H7 (cell line): ENCODE results near the gene TTC39B. TPM values are rescaled to one million over a fixed set of nuclear protein-coding genes. Genes with fewer than 3 reads are reported as not detected.

Experiments
- DNase-seq: peaks from one replicate; pipeline ENCODE4 v3.0.0; 2012
- H3K27me3 ChIP-seq: 2 replicates; pipeline ENCODE4 v1.6.0; 2011; ENCODE audit warnings: mild to moderate bottlenecking, low read length; ENCODE audit not compliant: control insufficient read depth, insufficient read depth
- H3K36me3 ChIP-seq: replicated peaks from 2 replicates; pipeline ENCODE4 v1.5.1; 2011; ENCODE audit warnings: low read length; ENCODE audit not compliant: control insufficient read depth, insufficient read depth
- H3K4me3 ChIP-seq: 2 replicates; pipeline ENCODE4 v1.5.1; 2011; ENCODE audit warnings: low read depth, mild to moderate bottlenecking, control low read depth, low read length, moderate library complexity; ENCODE audit not compliant: insufficient read depth
- total RNA-seq: library from RNA; depleted of rRNA; stranded (reverse); fragments of >200 nt; shearing (Covaris generic); gene quantifications from 2 replicates; pipeline ENCODE4 v1.2.3, GENCODE V29; 2014

Gene TTC39B
- total RNA-seq, 1 experiment from 2014 or later = 9.0 TPM

DNA sequence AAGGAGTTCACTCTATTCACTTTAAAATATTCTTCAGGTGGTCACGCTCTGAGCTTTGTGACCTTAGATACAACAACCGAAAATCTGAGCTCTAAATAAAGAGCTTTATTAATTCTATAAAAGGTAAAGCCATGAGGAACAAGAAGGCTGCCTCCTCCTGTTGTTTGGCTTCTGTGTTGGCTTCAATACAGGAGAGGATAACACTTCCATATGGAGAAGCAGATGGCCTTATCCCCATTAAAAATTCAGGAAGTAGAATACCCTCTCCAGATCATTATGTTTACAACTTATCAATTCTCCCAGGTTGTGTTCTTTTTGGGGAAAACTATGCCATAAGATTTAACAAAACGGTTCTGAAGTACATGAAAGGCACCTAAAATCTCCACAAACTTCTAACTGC lies 128.4 kb downstream of the TTC39B start:
- no peak overlapping the region for H3K4me3 ChIP-seq
- H3K27me3 ChIP-seq = no peaks in the 10 kb centered on the region
- no peak for DNase-seq
- H3K36me3 ChIP-seq = no peaks in the 10 kb centered on the region

DNA sequence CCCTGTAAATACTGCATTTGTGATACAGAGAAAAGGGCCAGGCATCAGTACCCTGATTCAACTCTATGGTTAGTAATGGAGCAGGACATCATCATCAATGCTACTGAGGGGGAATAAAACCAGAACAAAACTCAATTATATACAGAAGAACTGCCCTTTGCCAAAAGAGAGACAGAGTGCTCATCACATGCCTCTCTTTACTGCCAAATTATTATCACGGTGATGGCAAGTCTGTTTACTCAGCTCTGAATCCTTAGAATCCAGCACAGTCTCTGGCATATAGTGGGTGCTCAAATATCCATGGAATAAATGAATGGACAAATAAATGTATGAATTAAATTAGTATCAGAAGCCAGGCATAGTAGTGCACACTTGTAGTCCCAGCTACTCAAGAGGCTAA lies 130.2 kb downstream of the TTC39B start:
- no peak overlapping the region for H3K4me3 ChIP-seq
- no peak for DNase-seq
- no peaks in the 10 kb centered on the region for H3K36me3 ChIP-seq
- H3K27me3 ChIP-seq = no peaks in the 10 kb centered on the region

DNA sequence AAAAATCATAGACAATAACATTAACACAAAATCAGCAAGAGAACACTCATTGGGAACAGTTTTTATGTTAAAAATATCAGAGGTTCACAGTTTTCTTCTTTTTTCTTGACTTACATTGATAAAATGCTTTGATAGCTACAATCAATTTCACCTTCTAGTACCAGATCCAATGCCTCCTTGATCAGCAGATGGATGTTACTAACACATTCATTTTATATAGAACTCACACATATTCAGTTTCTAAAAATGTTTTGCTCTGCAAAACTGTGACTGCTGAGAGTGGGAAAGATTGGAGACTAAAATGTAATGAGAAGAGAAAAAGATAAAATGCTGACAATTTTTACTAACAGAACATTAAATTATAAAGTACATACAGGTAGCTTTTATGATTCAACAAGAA lies 143.1 kb downstream of the TTC39B start:
- DNase-seq = no peak
- H3K27me3 ChIP-seq = no peaks in the 10 kb centered on the region
- no peaks in the 10 kb centered on the region for H3K36me3 ChIP-seq
- no peak overlapping the region for H3K4me3 ChIP-seq

DNA sequence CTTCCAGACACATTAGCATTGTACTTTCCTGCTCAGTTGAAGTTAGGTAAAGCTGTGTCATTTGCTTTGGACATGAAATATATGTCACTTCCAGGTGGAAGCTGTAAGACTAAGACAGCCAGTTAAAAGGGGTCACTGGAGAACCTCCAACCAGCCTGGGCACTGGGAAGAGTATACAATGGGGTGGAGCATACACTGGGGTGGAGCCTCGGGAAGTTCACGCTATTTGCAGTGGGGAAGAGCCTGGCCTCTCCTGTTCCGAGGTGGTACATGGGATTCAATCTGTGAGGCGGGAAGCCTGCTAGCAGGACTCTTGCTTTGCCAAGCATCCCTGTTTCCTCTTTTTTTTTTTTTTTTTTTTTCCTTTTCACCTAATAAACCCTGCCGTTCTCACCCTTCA lies 145.3 kb downstream of the TTC39B start:
- no peaks in the 10 kb centered on the region for H3K36me3 ChIP-seq
- H3K27me3 ChIP-seq = no peaks in the 10 kb centered on the region
- DNase-seq = no peak
- H3K4me3 ChIP-seq = no peak overlapping the region

DNA sequence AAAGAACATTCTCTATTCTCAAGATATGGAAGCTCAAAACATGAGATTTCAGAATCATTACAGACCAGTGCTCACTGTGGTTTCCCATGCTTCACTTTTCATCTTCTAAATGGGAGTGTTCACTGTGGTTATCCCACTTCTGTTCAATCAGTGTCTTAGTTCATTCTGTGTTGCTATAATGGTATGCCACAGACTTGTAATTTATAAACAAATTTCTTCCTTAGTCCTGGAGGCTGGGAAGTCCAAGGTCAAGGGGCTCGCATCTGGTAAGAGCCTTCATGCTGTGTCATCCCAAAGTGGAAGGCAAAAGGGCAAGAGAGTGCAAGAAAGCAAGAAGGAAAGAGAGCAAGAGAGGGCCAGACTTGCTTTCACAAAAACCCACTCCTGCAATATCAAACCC lies 146.3 kb downstream of the TTC39B start:
- DNase-seq = no peak
- H3K27me3 ChIP-seq = no peaks in the 10 kb centered on the region

GRCh38 chr9:15158064-15158463 lies 149.0 kb downstream of the TTC39B start:
- Histone ChIP-seq H3K36me3 (no peaks in the 10 kb centered on the region), H3K4me3 (no peak overlapping the region), H3K27me3 (no peaks in the 10 kb centered on the region)
- no peak for DNase-seq

More for the DNA sequence above, 146.3 kb downstream of the TTC39B start:
- Histone ChIP-seq H3K4me3 (no peak overlapping the region), H3K36me3 (no peaks in the 10 kb centered on the region)

- DNase-seq = no peak
- H3K4me3 ChIP-seq = no peak overlapping the region
- no peaks in the 10 kb centered on the region for H3K36me3 ChIP-seq
- H3K27me3 ChIP-seq = no peaks in the 10 kb centered on the region
These were observed 149.6 kb downstream of the TTC39B start for GRCh38 chr9:15157381-15157780.

GRCh38 chr9:15156241-15156640 lies 150.8 kb downstream of the TTC39B start:
- Histone ChIP-seq H3K4me3 (no peak overlapping the region), H3K36me3 (no peaks in the 10 kb centered on the region), H3K27me3 (no peaks in the 10 kb centered on the region)
- no peak for DNase-seq

GRCh38 chr9:15155826-15156225 lies 151.2 kb downstream of the TTC39B start:
- no peak for DNase-seq
- Histone ChIP-seq H3K27me3 (no peaks in the 10 kb centered on the region), H3K4me3 (no peak overlapping the region), H3K36me3 (no peaks in the 10 kb centered on the region)

GRCh38 chr9:15155323-15155722 lies 151.7 kb downstream of the TTC39B start:
- H3K27me3 ChIP-seq = no peaks in the 10 kb centered on the region
- H3K4me3 ChIP-seq = no peak overlapping the region
- H3K36me3 ChIP-seq = no peaks in the 10 kb centered on the region
- DNase-seq = no peak

DNA sequence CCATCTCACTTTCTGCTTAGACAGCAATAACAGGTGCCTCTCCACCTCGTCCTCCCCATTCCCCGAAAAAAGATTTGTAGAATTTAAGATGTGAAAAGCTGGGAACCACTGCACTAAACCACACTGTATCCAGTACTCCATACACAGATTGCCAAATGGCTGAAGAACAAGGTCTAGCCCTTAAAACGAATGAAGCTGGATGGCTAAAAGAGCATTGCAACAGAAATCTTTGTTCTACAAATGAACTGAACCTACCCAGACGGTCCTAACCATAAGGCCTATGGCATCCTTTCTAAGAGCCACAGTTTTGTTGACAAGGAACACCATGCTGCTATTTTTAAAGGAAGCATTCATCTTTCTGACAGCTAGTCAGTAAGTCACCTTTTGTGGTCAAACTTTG lies 152.3 kb downstream of the TTC39B start:
- Histone ChIP-seq H3K4me3 (no peak overlapping the region), H3K36me3 (no peaks in the 10 kb centered on the region), H3K27me3 (no peaks in the 10 kb centered on the region)
- no peak for DNase-seq

DNA sequence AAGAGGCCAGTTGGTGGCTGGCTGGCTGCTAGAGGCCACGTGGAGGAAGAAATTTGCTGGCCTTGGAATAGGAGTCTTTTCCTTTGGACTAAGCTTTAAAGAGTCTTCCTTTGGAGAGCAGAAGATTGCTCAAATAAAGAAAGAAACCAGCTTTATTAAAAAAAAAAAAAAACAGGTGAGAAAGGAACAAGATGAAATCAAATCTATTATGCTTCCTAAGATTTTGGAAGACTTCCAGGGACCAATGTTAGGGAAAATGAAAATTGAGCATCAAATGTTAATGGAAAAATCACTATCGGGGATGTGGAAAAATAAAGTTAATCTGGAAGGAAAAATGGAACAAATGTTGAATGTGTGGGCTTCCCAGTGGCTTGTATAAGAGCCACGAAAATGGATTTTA lies 153.1 kb downstream of the TTC39B start:
- Histone ChIP-seq H3K27me3 (no peaks in the 10 kb centered on the region), H3K36me3 (no peaks in the 10 kb centered on the region), H3K4me3 (no peak overlapping the region)
- no peak for DNase-seq

DNA sequence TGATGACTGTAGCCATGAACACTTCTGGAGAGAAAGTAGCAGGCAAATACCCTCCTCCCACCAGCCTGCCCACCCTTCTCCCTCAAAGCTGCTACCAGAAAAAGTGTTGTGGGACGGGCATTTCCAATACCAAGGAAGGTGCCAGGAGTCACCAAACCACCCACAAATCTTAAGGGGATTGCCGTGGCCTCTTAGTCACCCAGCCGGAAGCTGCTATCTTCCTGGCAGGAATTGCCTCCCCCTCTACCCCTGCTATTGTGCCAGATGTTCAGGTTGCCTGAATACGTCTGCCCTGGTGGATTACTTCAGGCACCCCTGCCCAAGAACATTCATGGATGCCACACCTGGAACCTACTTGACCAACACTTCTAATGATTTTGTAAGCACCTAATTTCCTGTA lies 156.1 kb downstream of the TTC39B start:
- no peak for DNase-seq
- Histone ChIP-seq H3K27me3 (no peaks in the 10 kb centered on the region), H3K4me3 (no peak overlapping the region), H3K36me3 (no peaks in the 10 kb centered on the region)

DNA sequence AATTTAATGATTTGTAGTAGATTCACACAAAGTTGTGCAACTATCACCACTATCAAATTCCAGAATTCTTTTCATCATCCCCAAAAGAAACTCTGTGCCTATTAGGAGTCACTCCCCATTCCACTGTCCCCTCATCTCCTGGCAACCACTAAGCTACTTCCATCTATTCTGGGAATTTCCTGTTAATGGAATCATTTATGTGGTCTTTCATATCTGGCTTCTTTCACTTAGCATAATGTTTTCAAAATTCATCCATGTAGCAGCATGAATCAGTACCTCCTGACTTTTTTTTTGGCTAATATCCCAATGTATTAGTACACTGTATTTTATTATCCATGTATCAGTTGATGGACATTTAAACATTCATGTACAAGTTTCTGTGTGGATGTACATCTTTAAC lies 157.6 kb downstream of the TTC39B start:
- Histone ChIP-seq H3K27me3 (no peaks in the 10 kb centered on the region), H3K36me3 (no peaks in the 10 kb centered on the region), H3K4me3 (no peak overlapping the region)
- no peak for DNase-seq

DNA sequence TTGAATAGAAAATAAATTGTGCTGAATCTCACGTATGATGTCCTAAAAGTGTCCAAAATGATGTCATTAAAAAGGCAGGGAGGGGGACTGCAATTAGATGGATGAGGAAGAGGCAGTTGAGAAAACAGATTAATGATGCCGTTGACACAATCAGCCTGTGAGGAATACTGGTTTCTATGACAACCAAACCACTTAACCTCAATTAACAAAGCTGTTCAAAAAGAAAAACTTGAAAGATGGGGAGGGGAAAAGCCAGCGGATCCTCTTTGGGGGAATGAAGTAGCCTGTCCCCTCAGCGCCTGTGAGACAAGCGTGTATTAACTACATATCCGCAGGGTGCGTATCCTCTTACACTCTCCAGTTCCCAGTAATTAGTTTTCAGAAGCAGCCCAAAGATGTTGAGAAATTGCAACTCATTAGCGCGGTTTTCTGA lies 160.7 kb downstream of the TTC39B start:
- no peak for DNase-seq
- Histone ChIP-seq H3K4me3 (no peak overlapping the region), H3K27me3 (no peaks in the 10 kb centered on the region), H3K36me3 (no peaks in the 10 kb centered on the region)

DNA sequence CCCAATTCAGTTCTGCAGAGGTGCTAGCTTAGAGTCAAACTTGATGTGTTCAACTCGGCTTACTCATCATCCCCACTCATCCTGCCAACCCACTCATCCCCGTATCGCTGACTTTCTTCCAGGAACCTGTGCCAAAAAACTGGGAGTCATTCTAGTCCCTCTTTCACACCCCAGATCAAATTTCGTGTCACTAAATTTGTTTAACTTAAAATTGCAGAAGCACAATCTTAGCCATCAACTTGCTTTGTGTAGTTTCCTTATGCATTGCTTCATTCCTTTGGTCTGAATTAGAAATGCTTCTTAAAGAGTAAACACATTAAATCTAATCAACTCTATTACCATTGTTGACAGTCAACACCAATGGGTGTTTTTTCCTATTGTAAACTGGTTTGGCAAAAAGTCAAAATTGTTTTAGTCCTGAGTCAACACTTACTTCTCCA lies 162.4 kb downstream of the TTC39B start:
- no peak for DNase-seq
- Histone ChIP-seq H3K36me3 (no peaks in the 10 kb centered on the region), H3K4me3 (no peak overlapping the region), H3K27me3 (no peaks in the 10 kb centered on the region)
